Neural progenitor cell (in vitro differentiated cells): ENCODE results near the gene PDE6B.

Experiments used
- CTCF ChIP-seq: fragments of 200-600 bp; sonication (generic); IDR thresholded peaks from 2 replicates; pipeline ENCODE4 v1.5.1; 2017; ENCODE audit warnings: antibody characterized with exemption, mild to moderate bottlenecking
- EZH2 ChIP-seq: fragments of 200-600 bp; sonication (generic); IDR thresholded peaks from 2 replicates; pipeline ENCODE4 v1.6.1; 2017; ENCODE audit warnings: antibody characterized with exemption, mild to moderate bottlenecking, moderate library complexity
- EZH2phosphoT487 ChIP-seq: fragments of 200-600 bp; sonication (generic); IDR thresholded peaks from 2 replicates; pipeline ENCODE4 v1.6.1; 2017; ENCODE audit warnings: antibody characterized with exemption

DNA sequence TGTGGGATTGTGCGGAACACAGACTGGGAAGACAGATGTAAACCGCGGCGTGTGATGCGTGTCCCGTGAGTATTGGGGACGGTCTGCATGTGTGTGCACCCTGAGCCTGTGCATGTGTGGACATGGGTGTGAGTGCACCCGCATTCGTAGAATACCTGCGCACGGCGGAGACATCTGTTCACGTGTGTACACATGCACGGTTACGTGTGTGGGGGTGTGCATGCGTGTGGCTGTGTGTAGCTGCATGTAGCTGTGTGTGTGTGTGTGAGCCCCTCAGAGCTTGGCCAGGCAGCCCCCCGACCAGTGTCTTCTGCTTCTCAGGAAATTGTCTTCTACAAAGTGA is 29.1 kb downstream of the PDE6B start:
- TF ChIP-seq CTCF (no peak), EZH2phosphoT487 (no peak), EZH2 (no peak)
